Measurements from ENCODE around the gene FAM163B.

FAM163B gene

GRCh38 chr9:133554729-133555128 is 54.5 kb downstream of the FAM163B start:
- H3K27ac ChIP-seq (replicated peaks): no peak overlapping the region
- no peak overlapping the region for H3K4me3 ChIP-seq (replicated peaks; ENCODE audit: insufficient read depth, low read length)
- peaks cover 2% of the 10 kb centered on the region for H3K27me3 ChIP-seq (ENCODE audit: insufficient read depth, poor library complexity, severe bottlenecking)
- no peak for DNase-seq (ENCODE audit: low read depth in 1 of 2, low spot score in 1 of 2)
- no peak for TF ChIP-seq POLR2AphosphoS5 (IDR thresholded peaks at IDR 0.05; ENCODE audit: low read depth)
- no peak for TF ChIP-seq REST (IDR thresholded peaks at IDR 0.05; ENCODE audit: insufficient replicate concordance, low read depth)
- TF ChIP-seq SPI1 (IDR thresholded peaks at IDR 0.05; ENCODE audit: borderline replicate concordance, low read depth): no peak
- TF ChIP-seq, protein P1, sequence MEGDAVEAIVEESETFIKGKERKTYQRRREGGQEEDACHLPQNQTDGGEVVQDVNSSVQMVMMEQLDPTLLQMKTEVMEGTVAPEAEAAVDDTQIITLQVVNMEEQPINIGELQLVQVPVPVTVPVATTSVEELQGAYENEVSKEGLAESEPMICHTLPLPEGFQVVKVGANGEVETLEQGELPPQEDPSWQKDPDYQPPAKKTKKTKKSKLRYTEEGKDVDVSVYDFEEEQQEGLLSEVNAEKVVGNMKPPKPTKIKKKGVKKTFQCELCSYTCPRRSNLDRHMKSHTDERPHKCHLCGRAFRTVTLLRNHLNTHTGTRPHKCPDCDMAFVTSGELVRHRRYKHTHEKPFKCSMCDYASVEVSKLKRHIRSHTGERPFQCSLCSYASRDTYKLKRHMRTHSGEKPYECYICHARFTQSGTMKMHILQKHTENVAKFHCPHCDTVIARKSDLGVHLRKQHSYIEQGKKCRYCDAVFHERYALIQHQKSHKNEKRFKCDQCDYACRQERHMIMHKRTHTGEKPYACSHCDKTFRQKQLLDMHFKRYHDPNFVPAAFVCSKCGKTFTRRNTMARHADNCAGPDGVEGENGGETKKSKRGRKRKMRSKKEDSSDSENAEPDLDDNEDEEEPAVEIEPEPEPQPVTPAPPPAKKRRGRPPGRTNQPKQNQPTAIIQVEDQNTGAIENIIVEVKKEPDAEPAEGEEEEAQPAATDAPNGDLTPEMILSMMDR (IDR thresholded peaks at IDR 0.05; ENCODE audit: insufficient read depth, low read length): no peak
- TF ChIP-seq GABPA (IDR thresholded peaks at IDR 0.05; ENCODE audit: low read depth): no peak

- H3K27me3 ChIP-seq (ENCODE audit: insufficient read depth, poor library complexity, severe bottlenecking): peaks cover 4% of the 10 kb centered on the region
Observed at GRCh38 chr9:133553973-133554713, 55.0 kb downstream of the FAM163B start.

GRCh38 chr9:133553123-133553522 is 56.1 kb downstream of the FAM163B start:
- TF ChIP-seq GABPA (IDR thresholded peaks at IDR 0.05; ENCODE audit: low read depth) (no peak), SPI1 (IDR thresholded peaks at IDR 0.05; ENCODE audit: borderline replicate concordance, low read depth) (no peak), REST (IDR thresholded peaks at IDR 0.05; ENCODE audit: insufficient replicate concordance, low read depth) (no peak), POLR2AphosphoS5 (IDR thresholded peaks at IDR 0.05; ENCODE audit: low read depth) (no peak)
- TF ChIP-seq, protein P1 (IDR thresholded peaks at IDR 0.05; ENCODE audit: insufficient read depth, low read length): no peak
- Histone ChIP-seq H3K27ac (replicated peaks) (no peak overlapping the region), H3K27me3 (ENCODE audit: insufficient read depth, poor library complexity, severe bottlenecking) (peaks cover 4% of the 10 kb centered on the region), H3K4me3 (replicated peaks; ENCODE audit: insufficient read depth, low read length) (no peak overlapping the region)
- no peak for DNase-seq (ENCODE audit: low read depth in 1 of 2, low spot score in 1 of 2)

More at GRCh38 chr9:133553973-133554713, 55.0 kb downstream of the FAM163B start:
- H3K27ac ChIP-seq (replicated peaks): no peak overlapping the region
- DNase-seq (ENCODE audit: low read depth in 1 of 2, low spot score in 1 of 2): no peak
- no peak for TF ChIP-seq GABPA (IDR thresholded peaks at IDR 0.05; ENCODE audit: low read depth)
- no peak overlapping the region for H3K4me3 ChIP-seq (replicated peaks; ENCODE audit: insufficient read depth, low read length)

- no peak for TF ChIP-seq GABPA (IDR thresholded peaks at IDR 0.05; ENCODE audit: low read depth)
- H3K4me3 ChIP-seq (replicated peaks; ENCODE audit: insufficient read depth, low read length): no peak overlapping the region
- peaks cover 4% of the 10 kb centered on the region for H3K27me3 ChIP-seq (ENCODE audit: insufficient read depth, poor library complexity, severe bottlenecking)
- H3K27ac ChIP-seq (replicated peaks): no peak overlapping the region
- no peak for DNase-seq (ENCODE audit: low read depth in 1 of 2, low spot score in 1 of 2)
Observed at GRCh38 chr9:133552236-133552635, 57.0 kb downstream of the FAM163B start.

- TF ChIP-seq, protein P1 (IDR thresholded peaks at IDR 0.05; ENCODE audit: insufficient read depth, low read length): no peak
- TF ChIP-seq REST (IDR thresholded peaks at IDR 0.05; ENCODE audit: insufficient replicate concordance, low read depth): no peak
- TF ChIP-seq SPI1 (IDR thresholded peaks at IDR 0.05; ENCODE audit: borderline replicate concordance, low read depth): no peak
- TF ChIP-seq GABPA (IDR thresholded peaks at IDR 0.05; ENCODE audit: low read depth): no peak
- TF ChIP-seq POLR2AphosphoS5 (IDR thresholded peaks at IDR 0.05; ENCODE audit: low read depth): no peak
- no peak for DNase-seq (ENCODE audit: low read depth in 1 of 2, low spot score in 1 of 2)
- peaks cover 4% of the 10 kb centered on the region for H3K27me3 ChIP-seq (ENCODE audit: insufficient read depth, poor library complexity, severe bottlenecking)
Observed at GRCh38 chr9:133551446-133551845, 57.7 kb downstream of the FAM163B start.

More at GRCh38 chr9:133551446-133551845, 57.7 kb downstream of the FAM163B start:
- Histone ChIP-seq H3K27ac (replicated peaks) (no peak overlapping the region), H3K4me3 (replicated peaks; ENCODE audit: insufficient read depth, low read length) (no peak overlapping the region)
